Activated CD8-positive, alpha-beta memory T cell treated with anti-CD3 and anti-CD28 coated beads for 48 hours (primary cell): ENCODE measurements around the gene MFSD6L.
A peak's percentile ranks its signal among the peaks of the same experiment; 100 is the strongest.

ENCODE experiments used
- DNase-seq, 3 experiments: peaks; one replicate each; pipeline ENCODE4 v3.0.0-alpha.2; 2020; ENCODE audit warnings: low read depth in 2 of 3, low spot score in 2 of 3

Gene MFSD6L

GRCh38 chr17:8794636-8795035 is 4.5 kb downstream of the MFSD6L start:
- no peak for DNase-seq

- no peak for DNase-seq
Measured at GRCh38 chr17:8793649-8794048, 5.5 kb downstream of the MFSD6L start.

GRCh38 chr17:8792646-8793045 is 6.5 kb downstream of the MFSD6L start:
- DNase-seq = no peak

DNA sequence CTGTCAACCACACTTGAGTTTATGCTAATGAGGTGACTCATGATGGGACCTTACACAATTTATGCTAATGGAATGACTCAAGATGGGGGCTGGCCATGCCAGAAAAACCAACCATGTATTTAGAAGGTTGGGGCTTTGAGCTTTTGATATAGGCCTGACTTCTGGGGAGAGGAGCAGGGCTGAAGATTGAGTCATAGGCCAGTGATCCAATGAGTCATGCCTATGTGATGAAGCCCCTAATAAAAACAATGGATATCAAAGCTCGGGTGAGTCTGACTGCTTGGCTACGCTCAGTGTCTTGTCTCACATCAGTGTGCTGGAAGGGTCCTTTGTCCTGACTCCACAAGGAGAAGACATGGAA is 7.3 kb downstream of the MFSD6L start:
- DNase-seq = no peak

GRCh38 chr17:8791248-8791909 is 7.8 kb downstream of the MFSD6L start:
- DNase-seq = no peak

- no peak for DNase-seq
Measured at GRCh38 chr17:8789743-8790142, 9.4 kb downstream of the MFSD6L start.

GRCh38 chr17:8788998-8789397 is 10.2 kb downstream of the MFSD6L start:
- no peak for DNase-seq

GRCh38 chr17:8785547-8786413 is 13.4 kb downstream of the MFSD6L start:
- DNase-seq = peak in 2 of 3 experiments; percentile 26 to 68

DNA sequence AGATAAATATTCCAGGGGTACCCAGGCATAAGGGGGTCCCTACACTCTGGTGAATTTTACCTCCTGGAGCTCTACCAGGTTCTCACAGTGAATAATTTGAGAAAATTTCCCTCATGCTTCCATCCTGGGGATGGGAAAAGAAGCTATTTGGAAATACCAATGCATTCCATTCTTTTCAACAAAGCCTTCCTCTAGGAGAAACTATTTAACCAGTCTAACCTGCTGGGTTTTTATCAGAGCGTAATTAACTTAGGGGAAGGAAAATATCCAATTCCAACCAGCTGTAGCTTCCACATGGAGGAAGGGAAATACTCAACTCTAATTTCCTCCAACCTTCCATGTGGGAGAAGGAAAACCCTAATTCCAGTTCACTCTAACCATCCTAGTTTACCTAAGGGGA is 17.0 kb downstream of the MFSD6L start:
- DNase-seq = no peak

DNA sequence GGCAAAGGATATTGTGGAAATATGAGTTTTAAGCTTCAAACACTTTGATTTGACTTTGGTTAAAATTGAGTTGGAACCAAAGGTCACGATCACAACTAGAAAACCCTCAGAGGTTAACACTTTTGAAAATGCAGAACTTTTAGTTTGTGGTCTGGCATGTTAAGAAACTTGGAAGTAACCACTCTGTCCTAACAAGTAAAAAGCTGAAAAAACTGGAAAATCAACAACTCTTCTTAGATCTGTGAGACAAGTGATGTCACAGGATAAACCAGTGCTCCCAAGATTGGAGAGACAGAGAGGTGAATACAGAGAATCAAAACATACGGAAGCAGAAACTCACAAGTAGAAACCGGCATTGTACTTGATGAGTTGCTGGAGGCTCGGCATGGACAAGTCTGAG is 17.4 kb downstream of the MFSD6L start:
- no peak for DNase-seq

DNA sequence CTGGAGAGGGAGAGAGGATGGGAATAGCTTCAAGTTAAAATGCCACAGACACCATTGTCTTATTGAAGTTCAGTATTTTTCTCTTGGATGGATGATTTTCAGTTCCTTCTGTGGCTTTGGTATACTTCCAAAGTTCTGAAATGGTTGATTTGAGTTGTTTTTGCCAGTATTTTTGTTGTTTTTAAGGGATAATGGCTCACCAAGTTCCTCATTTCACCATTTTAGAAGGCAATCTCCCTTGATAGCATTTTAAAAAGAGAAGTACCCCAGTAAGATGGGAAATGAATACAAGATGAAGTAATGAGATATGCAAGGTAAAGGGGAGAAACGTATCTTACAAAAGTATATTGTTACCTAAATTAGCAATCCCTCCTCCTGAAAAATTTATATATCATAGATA is 22.3 kb downstream of the MFSD6L start:
- DNase-seq = no peak

- DNase-seq = no peak
Measured at GRCh38 chr17:8776248-8776647, 22.9 kb downstream of the MFSD6L start.

DNA sequence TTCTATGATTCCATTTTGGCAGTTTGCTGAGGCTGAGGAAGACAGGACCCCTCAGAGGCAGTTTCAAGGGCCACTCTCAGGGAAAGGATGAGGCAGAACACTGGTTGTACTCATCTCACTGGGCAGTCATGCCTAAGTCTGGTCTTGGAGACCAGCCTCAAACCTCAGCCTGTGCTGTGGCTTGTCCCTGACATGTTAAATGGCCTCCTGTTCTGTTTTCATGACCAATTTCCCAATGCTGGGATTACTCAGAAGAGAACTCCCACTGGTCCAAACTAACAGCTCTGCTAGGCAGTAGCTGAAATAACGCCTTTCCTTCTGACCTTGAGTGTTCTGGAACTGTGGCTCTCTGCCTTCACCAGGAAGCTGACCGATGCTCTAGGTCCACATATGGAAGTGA is 32.4 kb downstream of the MFSD6L start:
- no peak for DNase-seq

DNA sequence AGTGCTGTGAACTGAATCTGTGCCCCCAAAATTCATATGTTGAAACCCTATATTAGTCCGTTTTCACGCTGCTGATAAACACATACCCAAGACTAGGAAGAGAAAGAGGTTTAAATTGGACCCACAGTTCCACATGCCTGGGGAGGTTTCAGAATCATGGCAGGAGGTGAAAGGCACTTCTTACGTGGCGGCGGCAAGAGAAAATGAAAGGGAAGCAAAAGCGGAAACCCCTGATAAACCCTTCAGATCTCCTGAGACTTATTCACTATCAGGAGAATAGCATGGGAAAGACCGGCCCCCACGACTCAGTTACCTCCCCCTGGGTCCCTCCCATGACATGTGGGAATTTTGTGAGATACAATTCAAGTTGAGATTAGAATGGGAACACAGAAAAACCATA is 37.2 kb downstream of the MFSD6L start:
- no peak for DNase-seq

DNA sequence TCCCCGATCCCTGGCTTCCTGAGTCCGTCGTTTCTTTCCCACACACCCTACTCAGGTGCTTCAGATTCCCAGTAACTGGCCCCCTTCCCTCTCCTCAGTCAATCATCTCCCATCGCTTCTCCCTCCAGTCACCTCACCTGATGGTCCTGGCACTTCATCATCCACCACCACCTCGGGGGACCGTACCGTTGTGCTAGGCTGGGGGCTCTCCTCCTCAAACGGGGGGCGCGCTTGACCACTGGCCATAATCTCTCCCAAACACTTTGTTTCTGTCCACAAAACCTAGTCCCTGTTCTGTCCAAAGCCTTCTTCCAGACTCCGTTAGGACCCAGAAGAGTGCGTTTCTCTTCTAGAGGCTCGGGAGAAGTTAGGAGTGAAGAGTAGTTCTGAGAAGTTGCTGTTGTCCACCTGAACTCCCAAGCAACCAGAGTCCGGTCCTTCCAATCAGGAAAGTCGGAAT is 41.0 kb downstream of the MFSD6L start, which contains the start of gene SPDYE4:
Gene SPDYE4 (minus strand): TSS at position 410 of the 460 bp plus-strand sequence. CDS start 164 bp downstream, at position 246.
- no peak for DNase-seq

DNA sequence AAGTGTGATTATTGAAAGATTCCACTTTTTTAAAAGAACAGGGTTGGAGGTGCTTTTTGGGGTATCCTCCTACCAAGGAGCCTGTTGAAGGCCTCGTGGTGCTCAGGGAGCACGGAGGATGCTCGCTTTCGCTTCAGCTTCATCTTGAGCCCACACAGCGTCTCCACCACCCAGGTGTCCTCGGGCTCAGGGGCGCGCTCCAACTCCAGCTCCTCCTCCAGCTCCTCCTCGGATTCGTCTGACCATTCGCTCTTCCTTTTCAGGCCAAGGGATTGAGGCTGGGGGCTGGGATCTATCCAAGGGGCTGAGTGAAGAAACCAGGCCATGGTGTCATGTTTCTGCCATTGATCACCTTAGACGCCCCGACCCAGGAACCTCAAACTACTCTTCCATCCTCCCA is 42.0 kb downstream of the MFSD6L start:
- DNase-seq = no peak

GRCh38 chr17:8755590-8756255 is 43.4 kb downstream of the MFSD6L start:
- DNase-seq = no peak

DNA sequence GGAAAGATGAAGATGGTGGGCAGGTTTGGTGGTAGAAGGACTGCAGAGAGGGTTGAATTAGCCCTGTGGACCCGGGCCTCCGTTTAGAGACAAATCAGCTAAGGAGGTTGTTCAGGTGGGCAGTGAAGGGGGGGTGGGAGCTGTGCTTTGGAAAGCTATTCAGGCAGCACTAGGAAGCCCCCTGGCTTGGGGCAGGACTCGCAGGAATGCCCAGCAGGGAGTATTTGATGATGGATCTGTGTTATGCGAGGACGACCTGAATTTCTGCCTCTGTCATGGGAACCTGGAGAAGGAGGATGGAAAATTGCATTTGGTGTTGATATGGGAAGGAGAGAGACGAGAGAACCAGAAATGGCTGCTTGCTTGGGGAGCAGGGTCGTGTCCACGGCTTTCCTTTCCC is 44.3 kb downstream of the MFSD6L start:
- no peak for DNase-seq

GRCh38 chr17:8753976-8754440 is 45.2 kb downstream of the MFSD6L start:
- no peak for DNase-seq

GRCh38 chr17:8753136-8753975 is 45.8 kb downstream of the MFSD6L start:
- no peak for DNase-seq

- no peak for DNase-seq
Measured at GRCh38 chr17:8749616-8750015, 49.5 kb downstream of the MFSD6L start.
